GM19324 (cell line): ENCODE results near the gene ANKRD12.
A peak's percentile ranks its signal among the peaks of the same experiment; 100 is the strongest.

Experiments used
- ATAC-seq: cut with Tn5 transposase; IDR thresholded peaks from one replicate; pipeline ENCODE4 v1.9.1; 2021; ENCODE audit warnings: mild to moderate bottlenecking, moderate library complexity; ENCODE audit not compliant: unreplicated experiment, low FRiP score

ANKRD12 gene

GRCh38 chr18:9333441-9334328 lies 197.1 kb downstream of the ANKRD12 start:
- ATAC-seq: peak; percentile 43

- ATAC-seq: peak; percentile 87
These were observed 197.9 kb downstream of the ANKRD12 start, which contains the start of gene TWSG1 for GRCh38 chr18:9334329-9334972. TWSG1 (plus strand) TSS chr18:9334773; CDS start chr18:9337230, 2,457 bp downstream.

GRCh38 chr18:9334973-9335696 lies 198.6 kb downstream of the ANKRD12 start:
- peak; percentile 55 for ATAC-seq
